GM23248 (cell line): ENCODE measurements around the gene SPHKAP.

Experiments used
- EZH2 ChIP-seq: fragments of 200-600 bp; sonication (generic); IDR thresholded peaks from 2 replicates; pipeline ENCODE4 v1.6.1; 2018; ENCODE audit warnings: antibody characterized with exemption, mild to moderate bottlenecking; ENCODE audit not compliant: insufficient read depth, poor library complexity, severe bottlenecking
- EZH2phosphoT487 ChIP-seq: fragments of 200-600 bp; sonication (generic); IDR thresholded peaks from 2 replicates; pipeline ENCODE4 v1.6.1; 2018; ENCODE audit warnings: antibody characterized with exemption, moderate library complexity, mild to moderate bottlenecking, low read depth; ENCODE audit not compliant: insufficient read depth

DNA sequence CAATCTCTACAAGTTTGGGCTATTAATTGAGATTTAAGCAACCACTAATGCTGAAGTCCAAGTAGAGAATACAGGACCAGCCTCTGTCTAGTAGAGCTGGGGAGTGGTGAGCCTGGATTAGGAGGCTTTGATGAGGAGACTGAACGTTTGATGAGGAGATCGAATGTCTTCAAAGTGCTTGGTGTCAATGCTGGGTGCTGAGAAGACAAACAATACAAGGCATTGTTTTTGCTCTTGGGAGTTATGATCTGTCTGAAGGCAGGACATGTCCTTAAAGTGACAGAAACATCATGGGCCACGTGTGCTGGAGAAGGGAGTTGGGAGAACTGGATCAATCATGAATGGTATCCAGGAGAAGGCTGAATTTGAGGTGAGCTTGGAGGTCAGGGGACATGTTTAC lies 143.6 kb downstream of the SPHKAP start:
- TF ChIP-seq EZH2phosphoT487, result no peak
- TF ChIP-seq EZH2, result no peak
